Measurements from ENCODE around the gene FAM131B. TPM values are rescaled to one million over a fixed set of nuclear protein-coding genes. Genes with fewer than 3 reads are reported as not detected.
A peak's percentile ranks its signal among the peaks of the same experiment; 100 is the strongest.

Gene FAM131B
- 1.2 and 1.4 TPM in 2 replicates for total RNA-seq

DNA sequence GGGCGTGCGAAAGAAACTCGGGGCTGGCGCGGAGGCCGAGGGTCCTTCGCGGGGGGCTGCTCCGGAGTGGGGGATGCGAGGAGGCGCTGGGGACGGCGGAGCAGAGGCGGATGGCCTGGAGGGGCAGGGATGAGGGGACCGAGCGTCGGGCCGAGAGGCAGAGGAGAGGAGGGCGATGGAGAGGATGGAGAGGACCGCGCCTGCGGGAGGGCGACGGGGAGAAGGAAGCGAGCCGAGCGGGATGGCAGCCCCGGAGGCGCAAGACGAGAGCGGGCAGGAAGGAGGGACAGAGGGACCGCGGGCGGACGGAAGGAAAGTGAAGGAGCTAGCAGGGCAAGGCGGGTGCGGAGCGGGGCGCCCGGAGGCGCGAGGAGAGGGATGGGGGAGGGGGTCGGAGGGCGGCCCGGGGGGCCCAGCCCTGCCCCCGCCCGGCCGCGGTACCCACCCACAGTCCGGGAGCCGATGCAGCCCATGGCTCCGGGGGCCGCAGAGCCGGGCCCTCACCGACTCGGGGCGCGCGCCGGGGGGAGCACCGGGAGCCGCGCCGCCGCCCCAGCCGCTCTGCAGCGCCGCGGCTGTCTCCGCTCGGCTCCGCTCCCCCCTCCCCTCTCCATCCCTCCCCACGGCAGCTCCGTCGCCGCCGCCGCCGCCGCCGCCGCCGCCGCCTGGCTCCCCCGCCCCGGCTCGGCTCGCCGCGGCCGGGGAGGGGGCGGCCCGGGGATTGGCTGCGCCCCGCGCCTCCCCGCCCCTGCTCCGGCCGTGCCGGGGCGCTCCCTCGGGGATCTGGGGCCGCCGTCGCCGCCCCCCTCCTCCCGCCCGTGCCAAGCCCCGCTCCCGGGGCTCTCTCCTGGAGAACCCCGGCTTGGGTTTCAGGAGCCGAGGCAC, at the start of gene FAM131B:
FAM131B (minus strand) TSS at position 583 of the 885 bp plus-strand sequence; CDS start at position 473, 110 bp downstream.
- peaks cover 41% of the 10 kb centered on the region for H3K27me3 ChIP-seq (ENCODE audit: insufficient read depth, low read length)
- no peak within 1 kb of the TSS for H3K27ac ChIP-seq (ENCODE audit: low read depth, low read length)
- TF ChIP-seq, protein P1, sequence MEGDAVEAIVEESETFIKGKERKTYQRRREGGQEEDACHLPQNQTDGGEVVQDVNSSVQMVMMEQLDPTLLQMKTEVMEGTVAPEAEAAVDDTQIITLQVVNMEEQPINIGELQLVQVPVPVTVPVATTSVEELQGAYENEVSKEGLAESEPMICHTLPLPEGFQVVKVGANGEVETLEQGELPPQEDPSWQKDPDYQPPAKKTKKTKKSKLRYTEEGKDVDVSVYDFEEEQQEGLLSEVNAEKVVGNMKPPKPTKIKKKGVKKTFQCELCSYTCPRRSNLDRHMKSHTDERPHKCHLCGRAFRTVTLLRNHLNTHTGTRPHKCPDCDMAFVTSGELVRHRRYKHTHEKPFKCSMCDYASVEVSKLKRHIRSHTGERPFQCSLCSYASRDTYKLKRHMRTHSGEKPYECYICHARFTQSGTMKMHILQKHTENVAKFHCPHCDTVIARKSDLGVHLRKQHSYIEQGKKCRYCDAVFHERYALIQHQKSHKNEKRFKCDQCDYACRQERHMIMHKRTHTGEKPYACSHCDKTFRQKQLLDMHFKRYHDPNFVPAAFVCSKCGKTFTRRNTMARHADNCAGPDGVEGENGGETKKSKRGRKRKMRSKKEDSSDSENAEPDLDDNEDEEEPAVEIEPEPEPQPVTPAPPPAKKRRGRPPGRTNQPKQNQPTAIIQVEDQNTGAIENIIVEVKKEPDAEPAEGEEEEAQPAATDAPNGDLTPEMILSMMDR (IDR thresholded peaks at IDR 0.05; ENCODE audit: extremely low read depth, low read depth, low read length): no peak
- DNase-seq (ENCODE audit: insufficient read length, low spot score, missing footprints): peak; percentile 95
- H3K4me1 ChIP-seq (ENCODE audit: insufficient read depth, low read length): no peaks in the 10 kb centered on the region
- H3K4me3 ChIP-seq (ENCODE audit: insufficient read depth, low read length): peak within 1 kb of the TSS; percentile 72
- peak within 1 kb of the TSS; percentile 65 for H2AFZ ChIP-seq (ENCODE audit: low read length)
- no peaks in the 10 kb centered on the region for H4K20me1 ChIP-seq (ENCODE audit: insufficient read depth, low read length)
- no peaks in the 10 kb centered on the region for H3K9me3 ChIP-seq (ENCODE audit: low read depth, low read length)
- H3K4me2 ChIP-seq (ENCODE audit: insufficient read depth, low read length): peak within 1 kb of the TSS; percentile 83
- H3K36me3 ChIP-seq (ENCODE audit: insufficient read depth, low read length): no peaks in the 10 kb centered on the region
- no peaks in the 10 kb centered on the region for H3K79me2 ChIP-seq (ENCODE audit: insufficient read depth, low read length)

DNA sequence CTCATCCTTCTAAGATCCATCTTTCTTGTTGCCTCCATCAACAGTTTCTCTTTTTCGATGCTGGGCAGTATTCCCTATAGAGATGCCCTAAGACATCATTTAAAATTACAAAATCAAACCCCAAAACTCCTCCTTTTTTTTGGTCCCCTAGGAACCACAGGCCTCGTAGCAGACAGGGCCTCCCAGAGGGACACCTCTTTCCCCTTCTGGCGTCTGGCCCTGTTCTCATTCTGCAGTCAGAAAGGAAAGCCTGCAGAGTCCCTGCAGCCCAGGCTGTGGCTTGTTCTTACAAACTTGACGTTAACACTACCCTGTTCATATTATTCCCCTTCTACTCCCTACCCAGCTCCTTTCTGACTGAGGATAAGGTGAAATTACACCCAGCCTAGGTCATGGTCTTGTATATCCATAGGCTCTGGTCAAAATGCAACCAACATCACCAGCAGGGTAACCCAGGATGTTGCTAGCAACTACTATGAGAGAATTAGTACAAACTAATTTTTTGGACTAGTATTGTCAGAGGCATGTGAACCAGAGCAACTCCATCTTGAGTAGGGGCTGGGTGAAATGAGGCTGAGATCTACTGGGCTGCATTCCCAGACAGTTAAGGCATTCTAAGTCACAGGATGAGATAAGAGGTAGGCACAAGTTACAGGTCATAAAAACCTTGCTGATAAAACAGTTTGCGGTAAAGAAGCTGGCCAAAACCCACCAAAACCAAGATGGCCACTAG, 49.6 kb upstream of the FAM131B start:
- Histone ChIP-seq H3K79me2 (ENCODE audit: insufficient read depth, low read length) (no peaks in the 10 kb centered on the region), H3K27me3 (ENCODE audit: insufficient read depth, low read length) (no peaks in the 10 kb centered on the region), H3K9me3 (ENCODE audit: low read depth, low read length) (no peaks in the 10 kb centered on the region), H2AFZ (ENCODE audit: low read length) (no peak overlapping the region), H4K20me1 (ENCODE audit: insufficient read depth, low read length) (no peaks in the 10 kb centered on the region), H3K27ac (ENCODE audit: low read depth, low read length) (no peak overlapping the region), H3K4me3 (ENCODE audit: insufficient read depth, low read length) (no peak overlapping the region), H3K36me3 (ENCODE audit: insufficient read depth, low read length) (no peaks in the 10 kb centered on the region), H3K4me2 (ENCODE audit: insufficient read depth, low read length) (no peak overlapping the region), H3K4me1 (ENCODE audit: insufficient read depth, low read length) (peaks cover 49% of the 10 kb centered on the region)
- no peak for DNase-seq (ENCODE audit: insufficient read length, low spot score, missing footprints)
- TF ChIP-seq, protein P1 (IDR thresholded peaks at IDR 0.05; ENCODE audit: extremely low read depth, low read depth, low read length): no peak

DNA sequence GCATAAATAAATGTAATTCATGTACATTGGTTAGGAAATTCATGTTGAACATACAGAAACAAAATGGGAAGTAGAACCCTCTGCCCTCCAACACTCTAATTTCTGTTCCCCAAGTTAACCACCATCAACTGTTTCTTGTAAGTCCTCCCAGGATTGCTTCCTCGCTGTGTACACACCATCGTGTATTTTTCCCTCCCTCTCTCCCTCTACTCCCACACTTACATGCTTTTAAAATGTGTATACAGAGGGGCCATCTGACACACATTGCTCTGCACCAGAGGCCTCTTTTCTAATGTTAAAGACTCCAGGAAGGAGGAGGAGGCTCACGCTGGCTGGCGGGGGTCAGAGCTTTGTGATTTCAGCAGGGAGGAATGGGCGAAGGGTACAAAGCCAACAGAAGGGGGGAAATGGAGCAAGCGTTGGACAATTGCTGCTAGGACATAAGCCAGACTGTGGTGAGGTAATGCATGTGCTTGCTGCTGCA, 48.0 kb upstream of the FAM131B start:
- H3K4me3 ChIP-seq (ENCODE audit: insufficient read depth, low read length): no peak overlapping the region
- DNase-seq (ENCODE audit: insufficient read length, low spot score, missing footprints): peak; percentile 90
- TF ChIP-seq, protein P1 (IDR thresholded peaks at IDR 0.05; ENCODE audit: extremely low read depth, low read depth, low read length): no peak
- no peaks in the 10 kb centered on the region for H3K27me3 ChIP-seq (ENCODE audit: insufficient read depth, low read length)
- H3K4me1 ChIP-seq (ENCODE audit: insufficient read depth, low read length): peaks cover 40% of the 10 kb centered on the region
- H3K4me2 ChIP-seq (ENCODE audit: insufficient read depth, low read length): peak overlapping the region; percentile 60
- no peaks in the 10 kb centered on the region for H3K79me2 ChIP-seq (ENCODE audit: insufficient read depth, low read length)
- H4K20me1 ChIP-seq (ENCODE audit: insufficient read depth, low read length): no peaks in the 10 kb centered on the region
- peak overlapping the region; percentile 57 for H2AFZ ChIP-seq (ENCODE audit: low read length)
- H3K36me3 ChIP-seq (ENCODE audit: insufficient read depth, low read length): no peaks in the 10 kb centered on the region
- no peaks in the 10 kb centered on the region for H3K9me3 ChIP-seq (ENCODE audit: low read depth, low read length)
- no peak overlapping the region for H3K27ac ChIP-seq (ENCODE audit: low read depth, low read length)

All from osteoblast (primary cell).